ENCODE results near the gene STAT3. TPM values are rescaled to one million over a fixed set of nuclear protein-coding genes. Genes with fewer than 3 reads are reported as not detected.
"Not testable (repeated sequence)": the region's sequence is repeated elsewhere in the genome, so short reads cannot be mapped to it uniquely, and the experiment has no call there.

Gene STAT3
- total RNA-seq, 1 experiment from 2014 or later: 74.6 TPM

- POLR2A ChIA-PET (ENCODE audit: unreplicated experiment): no interaction called here
- BruUV-seq (replicated peaks): no TSS peak
- Histone ChIP-seq H3K36me3 (ENCODE audit: low read depth) (no peaks in the 10 kb centered on the region), H3K27me3 (ENCODE audit: insufficient read depth, low read depth) (no peaks in the 10 kb centered on the region), H4K20me1 (ENCODE audit: insufficient read depth) (0 out of 2 replicates have a peak, but pooled peaks cover 4% of the 10 kb centered on the region), H3K9me3 (ENCODE audit: insufficient read depth, low read depth) (no peaks in the 10 kb centered on the region), H3K27ac (no peak overlapping the region), H3K4me3 (no peak overlapping the region), H2AFZ (no peak overlapping the region), H3K79me2 (ENCODE audit: low read depth) (peaks cover 47% of the 10 kb centered on the region), H3K9me2 (ENCODE audit: insufficient read depth) (no peaks in the 10 kb centered on the region), H3F3A (ENCODE audit: insufficient read depth, low read depth) (peaks cover 7% of the 10 kb centered on the region), H3K4me1 (replicated peaks; ENCODE audit: insufficient read depth) (no peaks in the 10 kb centered on the region), H3K4me2 (no peak overlapping the region)
- no peak for TF ChIP-seq EZH2 (IDR thresholded peaks at IDR 0.05; ENCODE audit: low read depth)
- TF ChIP-seq CTCF (conservative IDR thresholded peaks at IDR 0.05): no peak
- CTCF ChIA-PET: interaction anchor here (0.5 kb wide), 1 partner anchor 522 kb away, joined by 3 read pairs; no protein-coding TSS in a partner anchor
- intact Hi-C loops (cut with micrococcal nuclease; ENCODE audit: unreplicated experiment): no loop called here
- DNase-seq: no peak
Measured at GRCh38 chr17:42362245-42362961, 25.8 kb downstream of the STAT3 start.

- Histone ChIP-seq H3K4me1 (replicated peaks; ENCODE audit: insufficient read depth) (no peaks in the 10 kb centered on the region), H3K4me3 (no peak overlapping the region), H4K20me1 (ENCODE audit: insufficient read depth) (0 out of 2 replicates have a peak, but pooled peaks cover 4% of the 10 kb centered on the region), H3K9me2 (ENCODE audit: insufficient read depth) (no peaks in the 10 kb centered on the region), H3K79me2 (ENCODE audit: low read depth) (peaks cover 45% of the 10 kb centered on the region), H3K27ac (no peak overlapping the region), H3K36me3 (ENCODE audit: low read depth) (no peaks in the 10 kb centered on the region), H3K27me3 (ENCODE audit: insufficient read depth, low read depth) (no peaks in the 10 kb centered on the region), H2AFZ (no peak overlapping the region), H3K4me2 (no peak overlapping the region), H3F3A (ENCODE audit: insufficient read depth, low read depth) (peaks cover 7% of the 10 kb centered on the region), H3K9me3 (ENCODE audit: insufficient read depth, low read depth) (no peaks in the 10 kb centered on the region)
- BruUV-seq (replicated peaks): no TSS peak
- ChIA-PET POLR2A (ENCODE audit: unreplicated experiment) (no interaction called here), CTCF (no interaction called here)
- TF ChIP-seq CTCF (conservative IDR thresholded peaks at IDR 0.05) (no peak), EZH2 (IDR thresholded peaks at IDR 0.05; ENCODE audit: low read depth) (no peak)
- intact Hi-C loops (cut with micrococcal nuclease; ENCODE audit: unreplicated experiment): no loop called here
- DNase-seq: no peak
Measured at GRCh38 chr17:42361781-42362186, 26.5 kb downstream of the STAT3 start.

GRCh38 chr17:42360388-42360787 lies 27.9 kb downstream of the STAT3 start:
- POLR2A ChIA-PET (ENCODE audit: unreplicated experiment); H4K20me1 ChIP-seq (ENCODE audit: insufficient read depth): not testable (repeated sequence)

More at GRCh38 chr17:42360388-42360787, 27.9 kb downstream of the STAT3 start:
- H3K36me3 ChIP-seq (ENCODE audit: low read depth); BruUV-seq (replicated peaks); H3K9me3 ChIP-seq (ENCODE audit: insufficient read depth, low read depth); intact Hi-C loops (cut with micrococcal nuclease; ENCODE audit: unreplicated experiment); H3F3A ChIP-seq (ENCODE audit: insufficient read depth, low read depth); H2AFZ ChIP-seq; H3K9me2 ChIP-seq (ENCODE audit: insufficient read depth); H3K27ac ChIP-seq; H3K4me2 ChIP-seq; H3K4me3 ChIP-seq; H3K4me1 ChIP-seq (replicated peaks; ENCODE audit: insufficient read depth); H3K27me3 ChIP-seq (ENCODE audit: insufficient read depth, low read depth): not testable (repeated sequence)
- H3K79me2 ChIP-seq (ENCODE audit: low read depth): peaks cover 43% of the 10 kb centered on the region
- CTCF ChIA-PET: interaction anchor here (0.7 kb wide), 1 partner anchor 20 kb away, joined by 5 read pairs; no protein-coding TSS in a partner anchor
- peak in 1 of 2 experiments; percentile 31 for DNase-seq

All from PC-9 (cell line).